HG03103 (cell line): ENCODE measurements around the gene TRIL.
A peak's percentile ranks its signal among the peaks of the same experiment; 100 is the strongest.

ENCODE experiments used
- ATAC-seq: cut with Tn5 transposase; IDR thresholded peaks from one replicate; pipeline ENCODE4 v1.9.1; 2021; ENCODE audit warnings: low read depth; ENCODE audit not compliant: unreplicated experiment

Gene TRIL

DNA sequence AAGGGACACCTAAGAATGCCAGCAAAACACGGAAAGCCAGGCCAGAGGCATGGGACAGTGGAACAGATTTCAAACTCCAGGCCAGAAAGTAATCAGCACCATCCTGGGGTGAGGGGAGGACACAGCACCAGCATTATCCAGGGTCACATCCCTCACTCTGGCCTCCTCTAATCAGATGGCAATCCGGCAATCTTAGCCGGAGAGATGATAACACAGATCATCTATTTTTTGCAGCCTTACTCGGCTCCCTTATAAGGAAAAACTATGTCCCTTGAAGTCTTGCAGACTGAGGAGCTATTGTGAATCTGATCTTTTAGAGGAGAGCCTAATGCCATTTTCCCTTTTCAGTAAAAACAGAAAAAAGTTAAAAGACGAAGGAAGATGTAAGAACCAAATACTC is 16.5 kb downstream of the TRIL start:
- ATAC-seq, result no peak

DNA sequence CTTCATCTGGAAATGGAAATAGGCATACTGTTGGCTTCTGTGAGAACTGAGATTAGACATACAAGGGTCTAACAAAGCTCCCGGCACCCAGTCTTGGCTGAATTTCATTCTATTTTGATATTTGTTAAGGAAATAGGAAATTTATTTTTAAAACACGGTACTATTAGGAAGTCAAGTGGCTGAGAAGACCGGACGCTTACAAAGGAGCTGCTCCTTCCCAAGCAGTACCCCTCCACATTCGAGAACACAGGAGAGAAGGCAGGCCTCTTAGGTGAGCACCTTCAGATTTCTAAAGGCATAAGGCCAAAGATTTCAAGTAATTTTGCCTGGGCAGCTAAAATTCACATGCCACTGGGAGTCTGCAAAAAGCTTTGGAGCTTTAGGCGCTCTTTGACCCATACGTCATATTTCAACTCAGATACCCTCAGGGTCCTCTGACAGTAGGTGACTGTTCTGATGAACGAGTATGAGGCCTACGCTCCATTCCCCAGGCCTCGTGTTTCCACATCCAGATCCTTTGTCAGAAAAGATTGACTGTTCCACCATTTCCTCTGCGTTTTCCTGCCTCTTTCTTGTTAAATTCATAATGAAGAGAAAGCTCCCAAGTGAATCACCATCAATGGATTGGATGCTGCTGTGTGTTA is 17.3 kb downstream of the TRIL start:
- ATAC-seq, result no peak

DNA sequence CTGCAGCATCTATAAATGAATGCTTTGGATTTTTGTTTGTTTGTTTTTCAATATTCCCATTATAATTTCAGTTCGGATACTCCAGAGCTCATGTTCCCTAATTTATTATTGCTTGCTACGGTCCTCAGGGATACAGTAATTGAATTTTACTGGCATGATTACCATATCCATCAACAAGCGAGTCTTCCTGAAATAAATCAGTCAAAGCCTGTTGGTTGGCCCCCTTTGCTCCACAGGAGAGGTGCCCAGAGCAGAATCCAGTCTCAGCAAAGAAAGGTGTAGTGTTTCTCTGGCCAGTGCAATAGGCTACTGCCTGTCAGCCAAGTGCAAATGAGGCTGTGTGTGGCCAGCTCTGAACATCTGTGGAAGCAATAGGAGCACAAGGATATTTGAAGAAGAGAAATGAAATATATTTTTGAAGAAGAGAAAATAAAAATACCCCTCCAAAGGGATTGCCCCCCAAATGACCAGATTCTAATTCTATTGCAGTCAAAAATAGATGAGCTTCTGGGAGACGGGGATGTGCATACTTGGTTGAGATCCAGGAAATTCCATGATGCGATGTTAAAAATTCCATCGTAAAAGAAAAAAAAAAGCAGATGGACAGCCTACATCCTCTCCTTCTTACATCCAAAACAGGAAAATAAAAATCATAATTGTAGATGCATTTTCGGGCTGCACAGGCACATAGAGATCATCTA is 18.1 kb downstream of the TRIL start:
- no peak for ATAC-seq

DNA sequence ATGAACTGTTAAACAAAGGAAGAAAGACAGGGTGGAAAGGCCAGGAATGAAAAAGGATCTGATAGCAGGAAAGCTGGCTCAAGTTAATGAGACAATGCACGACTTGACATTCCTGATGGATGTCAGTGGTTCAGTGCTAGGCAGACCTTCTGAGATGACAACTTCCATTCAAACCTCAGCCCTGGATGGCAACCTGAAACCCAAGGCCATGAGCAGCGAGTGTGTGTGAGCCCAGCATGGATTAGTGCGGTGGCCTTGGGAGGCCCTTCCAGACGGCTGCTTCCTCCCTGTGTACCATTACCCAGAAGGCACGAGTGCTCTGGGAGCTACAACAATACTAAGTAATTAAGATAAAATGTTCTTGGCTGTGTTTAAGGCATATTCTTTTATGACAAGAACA is 18.8 kb downstream of the TRIL start:
- no peak for ATAC-seq

DNA sequence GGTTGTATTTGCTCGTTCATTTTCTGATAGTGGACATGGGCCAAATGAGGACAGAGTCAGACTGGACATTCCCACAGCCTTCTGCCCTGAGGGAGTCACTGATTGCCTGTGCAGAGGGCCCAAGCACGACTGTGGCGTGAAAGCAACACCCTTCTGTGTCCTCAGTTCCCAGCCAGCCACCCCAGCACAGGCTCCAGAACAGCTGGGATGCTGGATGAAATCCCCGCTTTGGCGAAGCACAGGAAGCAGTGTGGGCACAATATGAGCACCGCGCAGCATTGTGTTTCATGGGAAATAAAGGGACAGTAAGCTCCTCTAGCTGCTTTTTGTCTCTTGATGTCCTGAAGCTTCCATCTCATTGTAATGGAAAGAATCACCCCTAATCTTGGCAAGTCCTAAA is 20.5 kb downstream of the TRIL start:
- ATAC-seq, result no peak

DNA sequence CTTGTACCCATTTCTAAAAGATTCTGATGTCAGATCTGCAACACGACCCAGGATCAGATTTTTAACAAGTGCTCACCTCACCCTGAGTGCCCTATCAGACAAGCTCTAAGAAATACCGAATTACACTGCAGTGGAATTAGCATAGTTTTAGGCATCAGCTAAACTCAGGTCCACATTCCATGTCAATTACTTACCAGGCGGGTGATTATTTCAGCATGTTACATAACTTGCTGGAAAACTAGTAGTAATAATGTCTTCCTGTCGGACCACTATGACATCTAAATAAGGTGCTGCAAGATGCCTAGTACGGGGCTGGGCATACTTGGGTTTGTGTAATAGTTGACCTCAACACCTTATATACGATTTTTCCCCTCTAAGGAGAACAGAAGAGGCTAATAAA is 21.0 kb downstream of the TRIL start:
- no peak for ATAC-seq

DNA sequence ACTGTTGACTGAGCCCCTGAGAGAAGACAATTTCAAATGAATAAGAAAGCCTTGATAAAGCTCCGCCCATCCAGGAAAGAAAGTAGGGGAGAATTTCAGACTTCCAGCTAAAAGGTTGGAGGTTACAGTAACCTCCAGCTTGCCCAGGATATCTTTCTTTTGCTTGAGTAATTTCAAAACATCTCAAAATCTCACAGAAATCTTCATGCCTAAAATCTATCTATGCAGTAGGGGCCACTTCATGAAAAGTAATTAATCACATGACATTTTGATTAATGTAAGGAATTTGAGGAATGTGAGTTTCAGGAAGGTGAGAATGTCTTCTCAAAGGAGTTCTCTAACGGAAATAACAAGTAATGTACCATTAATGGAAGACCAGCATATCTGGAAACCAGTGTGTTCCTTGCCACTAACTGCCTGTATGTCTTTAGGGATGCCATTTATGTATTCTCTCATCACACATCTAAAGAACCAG is 24.2 kb downstream of the TRIL start:
- no peak for ATAC-seq

DNA sequence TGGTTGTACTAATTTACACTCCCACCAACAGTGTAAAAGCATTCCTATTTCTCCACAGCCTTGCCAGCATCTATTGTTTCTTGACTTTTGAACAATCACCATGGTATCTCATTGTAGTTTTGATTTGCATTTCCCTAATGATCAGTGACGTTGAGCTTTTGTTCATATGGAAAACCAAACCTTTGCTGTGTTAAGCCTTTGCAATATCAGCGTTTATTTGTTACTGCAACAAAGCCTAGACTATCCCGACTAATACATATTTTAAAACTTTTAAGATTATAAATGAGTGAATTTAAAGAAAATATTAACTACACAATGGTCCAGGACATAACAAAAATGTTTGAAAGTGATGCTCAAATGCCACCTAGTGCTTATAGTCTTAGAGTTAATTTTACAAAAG is 26.6 kb downstream of the TRIL start:
- ATAC-seq, result no peak

DNA sequence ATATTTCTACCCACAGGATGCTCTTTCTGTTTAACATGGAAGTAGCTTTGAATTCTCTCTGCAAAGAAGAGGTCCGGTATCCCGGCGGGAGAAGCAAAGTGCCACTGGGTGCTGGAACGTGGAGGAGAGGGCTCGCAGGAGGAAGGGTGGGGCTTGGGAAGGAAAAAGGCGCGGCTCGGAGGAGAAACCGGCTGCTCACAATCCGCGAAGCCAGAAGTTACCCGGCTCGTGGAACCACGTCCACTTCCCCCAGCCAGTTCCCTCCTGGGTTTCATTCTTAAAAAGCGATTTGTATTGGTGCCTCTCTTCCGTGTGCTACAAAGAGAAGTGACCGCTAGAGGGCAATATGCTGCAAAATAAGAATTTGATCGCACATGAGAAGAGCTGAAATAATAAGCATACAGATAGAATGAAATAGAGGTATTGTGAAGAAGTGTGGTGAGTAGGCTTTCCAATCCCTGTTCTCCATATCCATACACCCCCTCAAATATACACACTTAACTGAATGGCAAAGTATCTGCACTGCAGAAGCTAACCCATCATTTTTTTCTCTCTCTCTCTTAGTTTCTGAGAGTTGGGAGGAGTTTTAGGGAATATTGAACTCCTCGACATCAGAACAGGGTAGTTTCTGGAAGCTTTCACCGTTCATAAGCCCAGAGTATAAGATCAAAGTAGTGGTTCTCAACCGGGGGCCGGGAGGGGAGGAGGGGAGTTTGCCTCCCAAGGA is 31.1 kb downstream of the TRIL start:
- ATAC-seq, result peak; percentile 91

DNA sequence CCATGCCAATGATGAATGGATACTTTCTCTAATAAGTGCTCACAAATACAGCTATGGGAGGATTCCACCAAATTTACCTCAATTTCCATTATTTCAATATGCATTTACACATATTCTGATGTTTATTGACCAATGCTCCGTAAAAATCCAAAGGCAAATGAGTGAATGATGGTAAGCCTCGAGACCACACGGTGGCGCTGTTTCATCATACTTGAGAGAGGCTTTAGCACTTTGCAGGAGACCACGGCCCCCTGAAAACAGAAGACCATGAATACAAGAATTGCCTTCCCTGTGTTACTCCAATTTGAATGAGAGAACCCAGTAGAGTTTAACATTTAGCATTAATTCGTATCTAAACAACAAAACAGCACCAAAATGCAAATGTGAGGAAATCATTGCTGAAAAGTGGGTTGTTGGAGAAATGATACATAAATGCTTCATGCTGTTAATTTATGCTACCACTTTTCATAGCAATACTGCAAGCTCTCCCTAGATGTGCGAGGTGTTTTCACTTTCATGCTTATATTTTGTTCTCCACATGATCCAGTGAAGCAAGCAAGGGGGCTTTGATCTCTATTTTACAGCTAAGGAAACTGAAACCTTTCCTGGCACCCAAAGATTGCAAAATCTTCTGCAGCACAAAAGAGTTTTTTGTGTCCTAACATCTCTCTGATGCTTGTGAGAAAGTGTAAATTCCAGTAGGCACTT is 35.4 kb downstream of the TRIL start:
- no peak for ATAC-seq

DNA sequence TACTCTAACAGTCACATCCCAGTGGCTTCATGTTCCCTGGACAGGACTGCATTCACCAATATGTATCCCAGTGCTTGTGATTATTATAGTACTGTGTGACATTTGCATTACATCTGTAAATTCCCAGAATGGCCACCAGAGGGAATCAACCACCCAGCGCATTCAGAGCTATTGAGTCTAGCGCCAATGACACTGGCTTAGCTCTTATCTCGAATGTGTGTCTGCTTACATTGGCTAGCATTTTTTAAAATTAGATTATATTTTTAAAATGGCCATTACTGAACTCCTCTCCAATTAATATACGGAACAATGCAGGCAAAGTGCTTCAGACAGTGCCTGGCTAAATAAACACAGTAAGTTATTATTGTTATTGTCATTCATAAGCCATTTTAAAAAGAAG is 36.3 kb downstream of the TRIL start:
- no peak for ATAC-seq

DNA sequence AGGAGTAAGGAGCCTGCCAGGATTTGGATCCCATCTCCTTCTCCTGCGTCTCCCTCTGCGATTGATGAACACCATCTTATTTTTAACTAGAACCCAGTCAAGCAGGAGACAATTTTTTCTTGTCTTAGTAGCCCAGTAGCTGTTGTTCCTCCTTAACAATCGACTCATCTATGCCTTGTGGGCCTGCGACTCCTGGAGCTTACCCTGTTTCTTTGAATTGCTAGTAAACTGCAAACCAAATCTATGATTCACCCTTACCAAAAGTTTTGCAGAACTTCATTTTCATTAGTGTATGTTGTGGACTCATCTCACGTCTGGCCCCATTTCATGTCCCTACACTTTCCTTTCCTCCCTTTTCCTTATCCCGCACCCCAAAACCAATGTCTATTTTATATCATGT is 37.7 kb downstream of the TRIL start:
- ATAC-seq, result no peak

DNA sequence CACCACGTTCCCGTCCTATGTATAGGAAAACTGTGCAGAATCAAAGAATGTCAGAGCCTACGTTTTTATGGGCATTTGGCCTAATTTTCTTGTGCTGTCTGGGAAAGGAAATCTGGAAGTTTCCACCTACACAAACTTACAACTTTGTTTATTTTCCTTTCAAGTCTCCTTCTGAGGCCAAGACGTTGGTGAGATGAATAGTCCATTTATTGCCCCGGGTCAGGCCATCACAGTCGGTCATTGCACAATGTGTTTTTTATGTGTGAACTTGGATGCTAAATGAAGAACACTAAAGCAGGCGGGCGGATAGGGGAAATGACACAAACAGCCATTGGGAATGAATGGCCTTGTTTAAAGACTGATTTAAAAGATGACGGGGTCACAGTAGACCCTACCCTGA is 38.6 kb downstream of the TRIL start:
- ATAC-seq, result no peak

DNA sequence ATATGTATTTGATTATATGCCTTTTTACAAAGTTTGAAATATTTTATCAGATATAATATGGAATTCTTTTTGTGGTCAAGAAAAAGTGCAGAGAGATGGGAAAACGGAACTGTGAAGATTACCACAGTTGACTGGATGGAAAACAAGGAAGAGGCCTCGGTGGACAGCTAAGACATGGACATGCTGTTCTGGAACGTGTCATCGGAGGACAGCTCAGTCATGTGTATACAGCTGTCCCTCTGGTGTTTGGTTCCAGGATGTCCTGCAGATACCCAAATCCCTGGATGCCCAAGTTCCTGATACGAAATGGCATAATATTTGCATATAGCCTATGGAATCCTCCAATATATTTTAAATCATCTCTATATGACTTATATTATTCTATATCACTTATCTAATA is 49.4 kb downstream of the TRIL start:
- ATAC-seq, result no peak

DNA sequence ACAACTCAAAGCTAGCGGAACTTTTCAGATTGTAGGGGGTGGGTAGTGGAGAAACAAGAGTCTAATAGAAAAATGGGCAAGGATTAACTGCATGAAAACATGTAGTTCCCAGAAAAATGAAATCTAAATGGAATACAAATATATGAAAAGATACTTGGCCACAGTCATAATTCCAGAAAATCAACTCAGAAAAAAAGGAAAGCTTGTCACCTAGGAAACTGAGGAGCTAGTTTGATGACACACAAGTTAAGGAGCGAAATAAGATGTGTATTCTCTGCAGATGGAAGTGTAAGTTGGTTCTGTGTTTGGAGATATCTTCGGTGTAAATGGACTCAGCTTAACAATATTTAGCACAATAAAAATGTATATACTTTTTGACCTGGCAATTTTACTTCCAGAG is 52.7 kb downstream of the TRIL start:
- no peak for ATAC-seq

DNA sequence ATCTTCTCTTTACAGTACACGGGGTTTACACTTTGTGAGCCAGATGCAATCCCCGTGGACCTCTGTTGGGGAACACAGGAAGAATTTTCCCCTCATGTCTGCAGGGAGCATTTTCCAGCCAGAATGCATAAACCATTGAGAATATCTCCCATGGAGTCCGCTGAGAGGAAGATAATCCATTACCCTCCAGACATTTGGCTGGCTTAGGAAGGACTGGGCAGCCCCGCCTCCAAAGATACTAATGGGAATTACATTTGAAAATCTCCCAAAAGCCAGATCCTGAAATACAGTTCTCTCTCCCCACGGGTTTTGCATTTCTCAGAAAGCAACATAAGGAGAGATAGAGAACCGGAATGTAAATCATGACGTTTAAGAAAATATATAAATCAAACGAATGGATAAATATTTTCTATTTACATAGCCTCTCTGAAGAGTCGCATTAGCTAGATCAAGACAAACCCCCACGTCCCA is 53.5 kb downstream of the TRIL start:
- ATAC-seq, result no peak

DNA sequence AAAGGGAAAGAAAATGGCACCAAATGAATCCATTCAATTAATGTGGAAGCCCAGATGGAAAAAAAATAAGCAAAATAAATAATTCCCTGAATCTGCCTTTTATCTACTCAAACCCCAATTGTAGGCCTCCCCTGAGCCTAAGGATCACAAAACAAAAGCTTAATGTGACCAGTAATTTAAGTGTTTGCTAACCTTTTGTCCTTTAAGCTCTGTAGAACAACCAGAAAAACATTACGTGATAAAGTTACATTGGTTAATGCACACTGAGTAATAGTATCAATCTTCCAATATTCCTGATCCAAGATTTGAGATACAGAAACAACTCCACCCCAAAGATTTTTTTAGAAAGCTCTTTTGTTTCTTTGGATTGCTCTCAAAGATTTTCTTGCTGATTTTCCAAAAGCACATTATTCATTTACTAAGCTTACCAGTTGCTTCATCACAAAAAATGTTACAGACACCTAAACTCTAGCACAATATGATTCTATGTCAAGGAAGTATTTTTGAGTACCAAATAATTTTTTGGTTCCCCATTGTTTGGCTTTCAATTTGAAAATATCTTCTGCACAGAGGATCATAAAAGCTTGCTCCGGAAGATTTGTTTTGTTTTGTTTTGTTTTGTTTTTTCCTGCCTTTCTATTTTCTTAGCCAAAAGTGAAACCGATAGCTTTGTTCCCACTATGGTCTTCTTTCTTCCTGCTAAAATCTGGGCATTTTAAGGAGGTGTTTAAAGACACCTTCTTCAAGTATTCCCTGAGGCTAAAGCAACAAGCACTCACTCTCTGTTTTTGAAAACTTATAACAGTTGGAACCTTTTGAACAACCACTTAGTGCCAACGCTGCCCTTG is 54.2 kb downstream of the TRIL start:
- no peak for ATAC-seq
